GM12892 (cell line): ENCODE results near the gene KPNA1.

Experiments used
- DNase-seq: peaks from one replicate; pipeline ENCODE4 v3.0.0; 2011; ENCODE audit not compliant: insufficient read length
- FAIRE-seq: peaks from 2 replicates; lab custom pipeline; 2011; peaks lifted over from hg19 to GRCh38; lab: Jason Lieb, UNC
- POLR2A ChIP-seq: IDR thresholded peaks from 2 replicates; pipeline ENCODE4 v1.6.1; 2011; ENCODE audit warnings: low read depth, low read length, control low read depth
- POLR2AphosphoS5 ChIP-seq: IDR thresholded peaks from 2 replicates; pipeline ENCODE4 v1.6.1; 2011; ENCODE audit warnings: low read depth, low read length, control low read depth
- TAF1 ChIP-seq: IDR thresholded peaks from 2 replicates; pipeline ENCODE4 v1.6.1; 2011; ENCODE audit warnings: low read depth, mild to moderate bottlenecking, control low read depth, low read length, borderline replicate concordance

Gene KPNA1

GRCh38 chr3:122416966-122417365 lies 97.8 kb downstream of the KPNA1 start:
- DNase-seq (no peak), FAIRE-seq (no peak)
- TF ChIP-seq TAF1 (no peak), POLR2A (no peak), POLR2AphosphoS5 (no peak)

DNA sequence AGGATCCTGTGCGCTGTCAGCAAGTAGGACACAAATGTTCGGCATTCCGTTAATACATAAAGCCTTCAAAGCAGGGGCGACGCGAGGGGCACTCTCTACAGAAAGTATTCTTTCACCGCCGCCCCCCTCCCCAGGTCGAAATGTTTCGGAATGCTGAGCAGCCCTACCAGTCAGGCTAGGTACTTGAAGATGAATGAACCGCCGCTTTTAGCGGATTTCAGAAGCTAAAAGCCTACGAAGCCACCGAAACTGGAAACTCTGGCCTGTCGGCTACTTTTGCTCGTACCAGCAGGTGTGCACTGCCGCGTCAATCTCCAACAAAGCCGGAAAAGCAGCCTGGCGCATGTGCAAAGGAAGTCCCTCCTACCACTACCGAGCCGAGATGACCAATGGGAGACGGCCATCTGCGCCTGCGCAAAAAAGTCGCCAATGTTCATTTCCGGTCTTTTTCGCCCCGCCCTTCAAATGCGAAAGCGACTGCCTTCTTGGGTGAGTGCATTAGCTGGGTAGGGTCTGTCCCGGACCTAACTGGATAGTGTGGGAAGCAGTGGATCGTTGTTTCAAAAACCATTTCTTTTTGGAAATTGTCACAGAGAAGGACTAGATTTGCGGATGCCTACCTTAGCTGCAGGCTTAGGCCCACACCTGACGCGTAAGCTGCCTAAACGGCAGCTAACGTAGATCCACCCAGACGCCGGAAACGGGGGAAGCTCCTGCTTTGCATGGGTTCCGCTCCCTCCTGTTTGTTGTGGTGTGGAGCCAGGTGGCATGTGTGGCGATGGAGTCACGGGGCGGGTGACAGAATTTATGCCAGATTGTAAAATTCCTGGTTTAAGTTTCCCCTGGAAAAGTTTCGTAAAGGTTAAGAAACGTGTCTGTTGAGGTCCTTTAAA lies 98.7 kb downstream of the KPNA1 start, which contains the start of gene WDR5B:
TSS of gene WDR5B (minus strand) at position 301 of the 893 bp plus-strand sequence. CDS start 534 bp downstream, outside the sequence.
- DNase-seq = peak; percentile 78
- TF ChIP-seq POLR2A = peak; percentile 93
- TF ChIP-seq POLR2AphosphoS5 = peak; percentile 96
- TF ChIP-seq TAF1 = peak; percentile 73; the same call in 1 of the 2 replicates
- peak; percentile 96 for FAIRE-seq

- DNase-seq (peak; percentile 35), FAIRE-seq (no peak)
- TF ChIP-seq POLR2AphosphoS5 (no peak), TAF1 (no peak), POLR2A (no peak)
Observed at GRCh38 chr3:122415104-122415744, 99.5 kb downstream of the KPNA1 start.

DNA sequence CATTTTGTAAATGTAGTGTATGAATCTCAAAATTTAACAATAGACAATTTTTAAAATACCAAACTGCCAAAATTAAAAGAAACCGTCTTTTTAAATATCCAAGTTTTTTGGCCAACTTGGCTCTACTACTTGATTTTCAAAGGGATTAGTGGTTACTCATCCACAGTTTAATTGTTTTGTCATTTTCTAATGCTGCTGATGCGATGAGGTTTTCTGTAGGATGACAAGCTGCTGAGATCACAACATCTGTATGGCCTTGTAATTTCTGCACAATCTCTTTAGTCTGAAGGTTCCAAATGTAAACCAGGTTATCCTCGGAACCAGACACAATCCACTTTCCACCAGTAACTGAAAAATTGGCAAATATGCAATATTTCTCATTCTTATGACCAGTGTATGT lies 100.3 kb downstream of the KPNA1 start:
- TF ChIP-seq POLR2A (no peak), POLR2AphosphoS5 (no peak)
- FAIRE-seq (no peak), DNase-seq (no peak)

GRCh38 chr3:122410639-122411038 lies 104.1 kb downstream of the KPNA1 start:
- DNase-seq (no peak), FAIRE-seq (no peak)
- no peak for TF ChIP-seq POLR2AphosphoS5
- TF ChIP-seq TAF1 = no peak
- no peak for TF ChIP-seq POLR2A

GRCh38 chr3:122410111-122410510 lies 104.6 kb downstream of the KPNA1 start:
- TF ChIP-seq TAF1 (no peak), POLR2A (no peak), POLR2AphosphoS5 (no peak)
- DNase-seq (no peak), FAIRE-seq (no peak)

- TF ChIP-seq TAF1 (no peak), POLR2A (no peak), POLR2AphosphoS5 (no peak)
- DNase-seq (no peak), FAIRE-seq (no peak)
Observed at GRCh38 chr3:122409446-122409845, 105.3 kb downstream of the KPNA1 start.

DNA sequence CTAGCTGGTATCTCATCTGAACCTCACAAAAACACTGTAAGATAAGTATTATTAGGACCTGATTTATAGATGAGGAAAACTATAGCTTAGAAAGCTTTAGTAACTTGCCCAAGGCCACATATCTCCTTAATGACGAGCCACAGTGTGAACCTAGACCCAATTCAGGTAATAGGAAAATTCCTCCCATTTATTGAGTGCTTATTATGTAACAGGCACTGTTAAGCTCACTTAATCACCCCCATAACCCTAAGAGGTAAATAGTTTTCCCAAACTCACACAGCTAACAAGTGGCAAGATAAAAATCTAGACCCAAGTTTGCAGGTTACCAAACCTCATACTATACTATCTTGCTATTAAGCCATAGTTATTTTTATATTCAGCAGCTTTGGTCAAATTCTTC lies 106.8 kb downstream of the KPNA1 start:
- no peak for TF ChIP-seq POLR2AphosphoS5
- TF ChIP-seq TAF1 = no peak
- no peak for TF ChIP-seq POLR2A
- no peak for FAIRE-seq
- no peak for DNase-seq

DNA sequence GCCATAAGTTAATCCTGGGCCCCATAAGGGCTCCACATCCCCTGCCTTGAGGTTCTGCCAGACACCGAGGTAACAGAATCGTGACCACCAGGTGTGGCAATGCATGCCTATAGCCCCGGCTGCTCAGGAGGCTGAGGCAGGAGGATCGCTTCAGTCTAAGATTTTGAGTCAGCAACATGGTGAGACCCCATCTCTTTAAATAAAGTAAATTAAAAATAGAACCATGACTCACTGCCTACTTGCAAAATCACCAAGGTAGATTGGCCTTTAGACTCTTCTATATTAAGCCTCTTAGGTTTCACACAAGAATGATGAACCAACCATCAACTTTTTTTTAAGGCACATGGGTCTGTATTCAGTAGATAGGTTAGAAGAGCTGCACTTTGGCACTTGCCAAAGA lies 108.5 kb downstream of the KPNA1 start:
- DNase-seq (no peak), FAIRE-seq (no peak)
- TF ChIP-seq POLR2A = no peak
- TF ChIP-seq POLR2AphosphoS5 = no peak
- no peak for TF ChIP-seq TAF1

DNA sequence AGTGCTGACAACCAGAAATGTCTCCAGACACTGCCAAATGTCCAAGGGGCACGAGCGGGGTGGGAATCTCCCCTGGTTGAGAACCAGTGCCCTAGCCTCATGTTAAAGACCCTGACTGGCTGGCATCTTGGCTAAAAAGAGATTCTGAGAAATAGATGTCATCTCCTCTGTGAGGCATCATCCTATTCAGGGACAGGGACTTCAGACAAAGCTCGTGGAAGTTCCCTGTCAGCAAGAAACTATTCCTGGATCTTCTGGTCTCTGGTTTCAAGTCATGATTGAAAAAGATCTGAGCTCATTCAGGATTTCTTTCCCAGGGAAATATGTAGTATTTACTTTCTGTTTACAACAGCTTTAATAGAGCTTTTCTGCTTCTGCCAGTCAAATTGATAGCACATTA lies 109.7 kb downstream of the KPNA1 start:
- TF ChIP-seq TAF1 = no peak
- no peak for TF ChIP-seq POLR2A
- no peak for TF ChIP-seq POLR2AphosphoS5
- FAIRE-seq (peak; percentile 27), DNase-seq (no peak)

DNA sequence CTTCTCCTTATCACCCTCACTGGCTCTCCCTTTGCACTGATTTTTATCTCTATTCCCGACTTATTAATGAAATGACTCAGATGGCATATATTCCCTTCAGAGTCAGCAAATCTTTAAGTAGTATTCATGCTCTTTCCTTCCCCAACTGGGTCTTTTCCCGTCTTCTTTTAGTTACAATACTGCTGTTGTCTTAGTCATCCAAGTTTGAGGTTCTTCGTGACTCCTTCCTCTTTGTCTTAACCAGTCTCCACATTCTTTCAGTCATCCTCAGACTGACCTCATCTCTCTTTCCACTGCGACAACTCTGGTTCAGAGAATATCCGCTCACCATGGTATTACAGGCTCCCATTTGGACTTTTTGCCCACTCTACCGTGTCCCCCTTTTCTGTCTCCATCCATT lies 111.2 kb downstream of the KPNA1 start:
- no peak for TF ChIP-seq POLR2AphosphoS5
- no peak for TF ChIP-seq POLR2A
- TF ChIP-seq TAF1 = no peak
- FAIRE-seq (no peak), DNase-seq (no peak)
